ENCODE results near the gene JAKMIP1. TPM values are rescaled to one million over a fixed set of nuclear protein-coding genes. Genes with fewer than 3 reads are reported as not detected.

JAKMIP1 gene
- polyA plus RNA-seq, 2 donors, result 0.13 to 0.31 TPM

GRCh38 chr4:6087669-6088341 is 112.5 kb downstream of the JAKMIP1 start:
- H3K4me3 ChIP-seq (ENCODE audit: low read depth in 1 of 2, low read length in 2 of 2), result no peak overlapping the region
- no peak overlapping the region for H3K27ac ChIP-seq (ENCODE audit: low read depth in 2 of 2, low read length in 1 of 2)
- no peaks in the 10 kb centered on the region for H3K27me3 ChIP-seq (ENCODE audit: control insufficient read depth in 1 of 2, insufficient read depth in 2 of 2, low read length in 2 of 2)
- no peaks in the 10 kb centered on the region for H3K4me1 ChIP-seq (ENCODE audit: control insufficient read depth in 2 of 2, insufficient read depth in 2 of 2, low read length in 1 of 2)
- H3K36me3 ChIP-seq (ENCODE audit: control insufficient read depth in 2 of 2, insufficient read depth in 2 of 2, low read length in 1 of 2), result no peaks in the 10 kb centered on the region
- H3K9me3 ChIP-seq (ENCODE audit: control insufficient read depth in 2 of 2, insufficient read depth in 1 of 2, low read depth in 1 of 2, low read length in 1 of 2), result no peaks in the 10 kb centered on the region
- 48 to 53% methylated on average over 7 of the region's 7 CpGs for WGBS, 2 donors

GRCh38 chr4:6086846-6087245 is 113.5 kb downstream of the JAKMIP1 start:
- Histone ChIP-seq H3K4me1 (ENCODE audit: control insufficient read depth in 2 of 2, insufficient read depth in 2 of 2, low read length in 1 of 2) (no peaks in the 10 kb centered on the region), H3K27me3 (ENCODE audit: control insufficient read depth in 1 of 2, insufficient read depth in 2 of 2, low read length in 2 of 2) (no peaks in the 10 kb centered on the region)
- 88 to 90% methylated on average over 3 of the region's 3 CpGs for WGBS, 2 donors

GRCh38 chr4:6085691-6086628 is 114.4 kb downstream of the JAKMIP1 start:
- H3K27ac ChIP-seq (ENCODE audit: low read depth in 2 of 2, low read length in 1 of 2), result no peak overlapping the region
- H3K9me3 ChIP-seq (ENCODE audit: control insufficient read depth in 2 of 2, insufficient read depth in 1 of 2, low read depth in 1 of 2, low read length in 1 of 2), result no peaks in the 10 kb centered on the region
- 81 to 87% methylated on average over 18 of the region's 18 CpGs for WGBS, 2 donors
- no peaks in the 10 kb centered on the region for H3K36me3 ChIP-seq (ENCODE audit: control insufficient read depth in 2 of 2, insufficient read depth in 2 of 2, low read length in 1 of 2)
- H3K4me3 ChIP-seq (ENCODE audit: low read depth in 1 of 2, low read length in 2 of 2), result no peak overlapping the region
- no peaks in the 10 kb centered on the region for H3K27me3 ChIP-seq (ENCODE audit: control insufficient read depth in 1 of 2, insufficient read depth in 2 of 2, low read length in 2 of 2)
- H3K4me1 ChIP-seq (ENCODE audit: control insufficient read depth in 2 of 2, insufficient read depth in 2 of 2, low read length in 1 of 2), result no peaks in the 10 kb centered on the region

More at GRCh38 chr4:6086846-6087245, 113.5 kb downstream of the JAKMIP1 start:
- H3K36me3 ChIP-seq (ENCODE audit: control insufficient read depth in 2 of 2, insufficient read depth in 2 of 2, low read length in 1 of 2), result no peaks in the 10 kb centered on the region
- H3K4me3 ChIP-seq (ENCODE audit: low read depth in 1 of 2, low read length in 2 of 2), result no peak overlapping the region
- H3K9me3 ChIP-seq (ENCODE audit: control insufficient read depth in 2 of 2, insufficient read depth in 1 of 2, low read depth in 1 of 2, low read length in 1 of 2), result no peaks in the 10 kb centered on the region
- no peak overlapping the region for H3K27ac ChIP-seq (ENCODE audit: low read depth in 2 of 2, low read length in 1 of 2)

GRCh38 chr4:6085028-6085690 is 115.2 kb downstream of the JAKMIP1 start:
- WGBS, 2 donors, result 84 to 86% methylated on average over 16 of the region's 16 CpGs
- Histone ChIP-seq H3K4me3 (ENCODE audit: low read depth in 1 of 2, low read length in 2 of 2) (no peak overlapping the region), H3K4me1 (ENCODE audit: control insufficient read depth in 2 of 2, insufficient read depth in 2 of 2, low read length in 1 of 2) (no peaks in the 10 kb centered on the region), H3K27ac (ENCODE audit: low read depth in 2 of 2, low read length in 1 of 2) (no peak overlapping the region), H3K9me3 (ENCODE audit: control insufficient read depth in 2 of 2, insufficient read depth in 1 of 2, low read depth in 1 of 2, low read length in 1 of 2) (no peaks in the 10 kb centered on the region), H3K36me3 (ENCODE audit: control insufficient read depth in 2 of 2, insufficient read depth in 2 of 2, low read length in 1 of 2) (no peaks in the 10 kb centered on the region), H3K27me3 (ENCODE audit: control insufficient read depth in 1 of 2, insufficient read depth in 2 of 2, low read length in 2 of 2) (no peaks in the 10 kb centered on the region)

GRCh38 chr4:6079965-6080364 is 120.4 kb downstream of the JAKMIP1 start:
- H3K36me3 ChIP-seq (ENCODE audit: control insufficient read depth in 2 of 2, insufficient read depth in 2 of 2, low read length in 1 of 2), result no peaks in the 10 kb centered on the region
- H3K9me3 ChIP-seq (ENCODE audit: control insufficient read depth in 2 of 2, insufficient read depth in 1 of 2, low read depth in 1 of 2, low read length in 1 of 2), result no peaks in the 10 kb centered on the region
- H3K4me3 ChIP-seq (ENCODE audit: low read depth in 1 of 2, low read length in 2 of 2), result no peak overlapping the region
- H3K27me3 ChIP-seq (ENCODE audit: control insufficient read depth in 1 of 2, insufficient read depth in 2 of 2, low read length in 2 of 2), result no peaks in the 10 kb centered on the region
- H3K27ac ChIP-seq (ENCODE audit: low read depth in 2 of 2, low read length in 1 of 2), result no peak overlapping the region
- no peaks in the 10 kb centered on the region for H3K4me1 ChIP-seq (ENCODE audit: control insufficient read depth in 2 of 2, insufficient read depth in 2 of 2, low read length in 1 of 2)
- WGBS, 2 donors, result 79 to 84% methylated on average over 12 of the region's 12 CpGs

- no peaks in the 10 kb centered on the region for H3K4me1 ChIP-seq (ENCODE audit: control insufficient read depth in 2 of 2, insufficient read depth in 2 of 2, low read length in 1 of 2)
- H3K27me3 ChIP-seq (ENCODE audit: control insufficient read depth in 1 of 2, insufficient read depth in 2 of 2, low read length in 2 of 2), result no peaks in the 10 kb centered on the region
- no peaks in the 10 kb centered on the region for H3K36me3 ChIP-seq (ENCODE audit: control insufficient read depth in 2 of 2, insufficient read depth in 2 of 2, low read length in 1 of 2)
- WGBS, 2 donors, result 71 to 74% methylated on average over 7 of the region's 7 CpGs
- H3K4me3 ChIP-seq (ENCODE audit: low read depth in 1 of 2, low read length in 2 of 2), result no peak overlapping the region
- H3K9me3 ChIP-seq (ENCODE audit: control insufficient read depth in 2 of 2, insufficient read depth in 1 of 2, low read depth in 1 of 2, low read length in 1 of 2), result no peaks in the 10 kb centered on the region
- H3K27ac ChIP-seq (ENCODE audit: low read depth in 2 of 2, low read length in 1 of 2), result no peak overlapping the region
Measured at GRCh38 chr4:6078560-6078959, 121.8 kb downstream of the JAKMIP1 start.

GRCh38 chr4:6076391-6076790 is 124.0 kb downstream of the JAKMIP1 start:
- H3K4me3 ChIP-seq (ENCODE audit: low read depth in 1 of 2, low read length in 2 of 2), result no peak overlapping the region
- no peaks in the 10 kb centered on the region for H3K9me3 ChIP-seq (ENCODE audit: control insufficient read depth in 2 of 2, insufficient read depth in 1 of 2, low read depth in 1 of 2, low read length in 1 of 2)
- H3K36me3 ChIP-seq (ENCODE audit: control insufficient read depth in 2 of 2, insufficient read depth in 2 of 2, low read length in 1 of 2), result no peaks in the 10 kb centered on the region
- 51 to 74% methylated on average over 1 of the region's 1 CpG for WGBS, 2 donors
- no peak overlapping the region for H3K27ac ChIP-seq (ENCODE audit: low read depth in 2 of 2, low read length in 1 of 2)
- no peaks in the 10 kb centered on the region for H3K27me3 ChIP-seq (ENCODE audit: control insufficient read depth in 1 of 2, insufficient read depth in 2 of 2, low read length in 2 of 2)
- no peaks in the 10 kb centered on the region for H3K4me1 ChIP-seq (ENCODE audit: control insufficient read depth in 2 of 2, insufficient read depth in 2 of 2, low read length in 1 of 2)

- 82 to 86% methylated on average over 6 of the region's 6 CpGs for WGBS, 2 donors
- Histone ChIP-seq H3K36me3 (ENCODE audit: control insufficient read depth in 2 of 2, insufficient read depth in 2 of 2, low read length in 1 of 2) (no peaks in the 10 kb centered on the region), H3K27me3 (ENCODE audit: control insufficient read depth in 1 of 2, insufficient read depth in 2 of 2, low read length in 2 of 2) (no peaks in the 10 kb centered on the region), H3K4me3 (ENCODE audit: low read depth in 1 of 2, low read length in 2 of 2) (no peak overlapping the region), H3K27ac (ENCODE audit: low read depth in 2 of 2, low read length in 1 of 2) (no peak overlapping the region), H3K4me1 (ENCODE audit: control insufficient read depth in 2 of 2, insufficient read depth in 2 of 2, low read length in 1 of 2) (no peaks in the 10 kb centered on the region), H3K9me3 (ENCODE audit: control insufficient read depth in 2 of 2, insufficient read depth in 1 of 2, low read depth in 1 of 2, low read length in 1 of 2) (no peaks in the 10 kb centered on the region)
Measured at GRCh38 chr4:6074758-6075157, 125.6 kb downstream of the JAKMIP1 start.

- Histone ChIP-seq H3K27me3 (ENCODE audit: control insufficient read depth in 1 of 2, insufficient read depth in 2 of 2, low read length in 2 of 2) (no peaks in the 10 kb centered on the region), H3K4me3 (ENCODE audit: low read depth in 1 of 2, low read length in 2 of 2) (no peak overlapping the region), H3K9me3 (ENCODE audit: control insufficient read depth in 2 of 2, insufficient read depth in 1 of 2, low read depth in 1 of 2, low read length in 1 of 2) (no peaks in the 10 kb centered on the region), H3K4me1 (ENCODE audit: control insufficient read depth in 2 of 2, insufficient read depth in 2 of 2, low read length in 1 of 2) (no peaks in the 10 kb centered on the region), H3K36me3 (ENCODE audit: control insufficient read depth in 2 of 2, insufficient read depth in 2 of 2, low read length in 1 of 2) (no peaks in the 10 kb centered on the region), H3K27ac (ENCODE audit: low read depth in 2 of 2, low read length in 1 of 2) (no peak overlapping the region)
- WGBS, 2 donors, result 38 to 56% methylated on average over 8 of the region's 8 CpGs
Measured at GRCh38 chr4:6071959-6072720, 128.2 kb downstream of the JAKMIP1 start.
